ENCODE data around the gene EFNA5. TPM values are rescaled to one million over a fixed set of nuclear protein-coding genes. Genes with fewer than 3 reads are reported as not detected.

The EFNA5 gene
- total and polyA plus RNA-seq, 2 experiments from 2014 or later, result 7.5 to 10.1 TPM

DNA sequence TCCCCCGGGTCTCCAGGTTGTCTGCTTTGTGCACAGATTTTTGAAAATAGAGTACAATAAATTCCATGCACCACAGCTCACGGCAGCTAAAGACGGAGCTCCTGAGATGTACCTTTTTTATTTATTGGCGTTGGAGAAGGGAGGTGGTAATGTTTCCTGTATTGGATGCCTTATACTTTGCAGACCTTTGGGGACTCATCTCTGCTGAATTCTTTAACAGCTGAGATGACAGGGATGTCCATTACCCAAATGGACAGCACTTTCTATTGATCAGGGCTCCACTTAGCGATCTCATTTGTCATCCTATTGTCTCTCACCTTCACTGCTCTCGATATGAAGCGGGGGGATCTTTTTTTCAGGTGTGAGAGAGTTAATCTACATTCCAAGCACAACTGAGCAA is 137.8 kb downstream of the EFNA5 start (continued):
- TF ChIP-seq, protein P1, sequence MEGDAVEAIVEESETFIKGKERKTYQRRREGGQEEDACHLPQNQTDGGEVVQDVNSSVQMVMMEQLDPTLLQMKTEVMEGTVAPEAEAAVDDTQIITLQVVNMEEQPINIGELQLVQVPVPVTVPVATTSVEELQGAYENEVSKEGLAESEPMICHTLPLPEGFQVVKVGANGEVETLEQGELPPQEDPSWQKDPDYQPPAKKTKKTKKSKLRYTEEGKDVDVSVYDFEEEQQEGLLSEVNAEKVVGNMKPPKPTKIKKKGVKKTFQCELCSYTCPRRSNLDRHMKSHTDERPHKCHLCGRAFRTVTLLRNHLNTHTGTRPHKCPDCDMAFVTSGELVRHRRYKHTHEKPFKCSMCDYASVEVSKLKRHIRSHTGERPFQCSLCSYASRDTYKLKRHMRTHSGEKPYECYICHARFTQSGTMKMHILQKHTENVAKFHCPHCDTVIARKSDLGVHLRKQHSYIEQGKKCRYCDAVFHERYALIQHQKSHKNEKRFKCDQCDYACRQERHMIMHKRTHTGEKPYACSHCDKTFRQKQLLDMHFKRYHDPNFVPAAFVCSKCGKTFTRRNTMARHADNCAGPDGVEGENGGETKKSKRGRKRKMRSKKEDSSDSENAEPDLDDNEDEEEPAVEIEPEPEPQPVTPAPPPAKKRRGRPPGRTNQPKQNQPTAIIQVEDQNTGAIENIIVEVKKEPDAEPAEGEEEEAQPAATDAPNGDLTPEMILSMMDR (conservative IDR thresholded peaks at IDR 0.05; ENCODE audit: low read depth in 2 of 2), result no peak
- TF ChIP-seq, protein P2, sequence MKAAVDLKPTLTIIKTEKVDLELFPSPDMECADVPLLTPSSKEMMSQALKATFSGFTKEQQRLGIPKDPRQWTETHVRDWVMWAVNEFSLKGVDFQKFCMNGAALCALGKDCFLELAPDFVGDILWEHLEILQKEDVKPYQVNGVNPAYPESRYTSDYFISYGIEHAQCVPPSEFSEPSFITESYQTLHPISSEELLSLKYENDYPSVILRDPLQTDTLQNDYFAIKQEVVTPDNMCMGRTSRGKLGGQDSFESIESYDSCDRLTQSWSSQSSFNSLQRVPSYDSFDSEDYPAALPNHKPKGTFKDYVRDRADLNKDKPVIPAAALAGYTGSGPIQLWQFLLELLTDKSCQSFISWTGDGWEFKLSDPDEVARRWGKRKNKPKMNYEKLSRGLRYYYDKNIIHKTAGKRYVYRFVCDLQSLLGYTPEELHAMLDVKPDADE (IDR thresholded peaks at IDR 0.05), result no peak
- no peak for TF ChIP-seq ZNF331 (CRISPR knock-in tag; IDR thresholded peaks at IDR 0.05; ENCODE audit: low read depth)
- no peak for TF ChIP-seq NANOG (IDR thresholded peaks at IDR 0.05; ENCODE audit: borderline replicate concordance)
- no peak for TF ChIP-seq EZH2phosphoT487 (IDR thresholded peaks at IDR 0.05; ENCODE audit: unreplicated experiment)
- no peak for TF ChIP-seq CREB1 (CRISPR knock-in tag; IDR thresholded peaks at IDR 0.05; ENCODE audit: low read depth)
- no peak for TF ChIP-seq POLR2AphosphoS5 (IDR thresholded peaks at IDR 0.05; ENCODE audit: low read depth)

DNA sequence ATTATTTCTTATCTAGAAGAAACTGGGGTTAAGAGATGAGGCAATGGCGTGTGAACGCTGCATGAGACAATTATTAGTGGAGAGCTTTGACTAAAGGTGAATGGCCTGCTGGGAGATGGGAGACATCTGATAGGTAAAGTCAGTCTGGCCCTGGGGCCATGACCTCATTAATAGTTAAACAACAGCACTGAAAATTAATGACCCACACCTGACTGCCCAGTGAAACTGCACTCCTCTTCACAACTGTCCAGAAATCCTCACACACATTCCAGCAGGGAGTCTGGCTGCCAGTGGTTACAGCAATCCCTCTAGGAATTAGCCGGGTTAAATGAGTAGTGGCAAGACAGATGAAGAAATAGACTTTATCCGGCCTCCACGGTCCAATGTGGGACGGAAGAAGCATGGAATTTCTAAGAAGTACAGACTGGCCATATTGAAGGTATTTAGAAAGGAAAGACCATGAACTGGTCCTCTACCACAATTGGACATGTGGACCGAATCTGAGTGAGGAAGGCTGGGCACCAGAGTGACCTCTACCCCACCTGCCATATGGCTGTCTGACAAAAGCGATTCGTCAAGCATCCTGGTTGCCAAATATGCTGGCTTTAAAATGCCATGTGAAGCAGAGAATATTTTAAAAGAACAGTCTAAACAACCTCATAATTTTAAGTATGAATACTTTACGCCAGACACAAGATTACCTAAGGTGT is 138.4 kb downstream of the EFNA5 start:
- Mint-ChIP-seq H3K27me3 (ENCODE audit: insufficient read depth, low read depth, poor library complexity) (peaks cover 5% of the 10 kb centered on the region), H3K4me3 (no peak overlapping the region), H3K27ac (no peak overlapping the region), H3K36me3 (ENCODE audit: low read depth) (no peaks in the 10 kb centered on the region), H3K4me1 (peaks cover 35% of the 10 kb centered on the region), H3K9me3 (no peaks in the 10 kb centered on the region)
- no peak overlapping the region for H3K4me2 ChIP-seq
- DNase-seq (ENCODE audit: low spot score) (no peak), ATAC-seq (no peak)
- H3K9me2 ChIP-seq (ENCODE audit: insufficient read depth), result no peaks in the 10 kb centered on the region
- H3K4me3 ChIP-seq, result no peak overlapping the region
- H3K27ac ChIP-seq (ENCODE audit: low read depth), result no peak overlapping the region
- H3K4me1 ChIP-seq (ENCODE audit: insufficient read depth), result peaks cover 17% of the 10 kb centered on the region
- H3F3A ChIP-seq (replicated peaks; ENCODE audit: low read depth), result no peaks in the 10 kb centered on the region
- H3K36me3 ChIP-seq (ENCODE audit: insufficient read depth), result no peaks in the 10 kb centered on the region
- peaks cover 5% of the 10 kb centered on the region; the same call in 1 of the 2 replicates for H3K79me2 ChIP-seq (replicated peaks; ENCODE audit: insufficient read depth)
- H3K27me3 ChIP-seq (ENCODE audit: insufficient read depth), result no peaks in the 10 kb centered on the region
- no peak overlapping the region for H2AFZ ChIP-seq
- no peaks in the 10 kb centered on the region; the same call in 1 of the 2 replicates for H4K20me1 ChIP-seq (replicated peaks; ENCODE audit: insufficient read depth)
- TF ChIP-seq STAT1 (IDR thresholded peaks at IDR 0.05; ENCODE audit: unreplicated experiment), result no peak
- TF ChIP-seq POLR2AphosphoS5 (IDR thresholded peaks at IDR 0.05; ENCODE audit: low read depth), result no peak
- no peak for TF ChIP-seq EZH2 (IDR thresholded peaks at IDR 0.05; ENCODE audit: low read depth, unreplicated experiment)
- TF ChIP-seq, protein P3, sequence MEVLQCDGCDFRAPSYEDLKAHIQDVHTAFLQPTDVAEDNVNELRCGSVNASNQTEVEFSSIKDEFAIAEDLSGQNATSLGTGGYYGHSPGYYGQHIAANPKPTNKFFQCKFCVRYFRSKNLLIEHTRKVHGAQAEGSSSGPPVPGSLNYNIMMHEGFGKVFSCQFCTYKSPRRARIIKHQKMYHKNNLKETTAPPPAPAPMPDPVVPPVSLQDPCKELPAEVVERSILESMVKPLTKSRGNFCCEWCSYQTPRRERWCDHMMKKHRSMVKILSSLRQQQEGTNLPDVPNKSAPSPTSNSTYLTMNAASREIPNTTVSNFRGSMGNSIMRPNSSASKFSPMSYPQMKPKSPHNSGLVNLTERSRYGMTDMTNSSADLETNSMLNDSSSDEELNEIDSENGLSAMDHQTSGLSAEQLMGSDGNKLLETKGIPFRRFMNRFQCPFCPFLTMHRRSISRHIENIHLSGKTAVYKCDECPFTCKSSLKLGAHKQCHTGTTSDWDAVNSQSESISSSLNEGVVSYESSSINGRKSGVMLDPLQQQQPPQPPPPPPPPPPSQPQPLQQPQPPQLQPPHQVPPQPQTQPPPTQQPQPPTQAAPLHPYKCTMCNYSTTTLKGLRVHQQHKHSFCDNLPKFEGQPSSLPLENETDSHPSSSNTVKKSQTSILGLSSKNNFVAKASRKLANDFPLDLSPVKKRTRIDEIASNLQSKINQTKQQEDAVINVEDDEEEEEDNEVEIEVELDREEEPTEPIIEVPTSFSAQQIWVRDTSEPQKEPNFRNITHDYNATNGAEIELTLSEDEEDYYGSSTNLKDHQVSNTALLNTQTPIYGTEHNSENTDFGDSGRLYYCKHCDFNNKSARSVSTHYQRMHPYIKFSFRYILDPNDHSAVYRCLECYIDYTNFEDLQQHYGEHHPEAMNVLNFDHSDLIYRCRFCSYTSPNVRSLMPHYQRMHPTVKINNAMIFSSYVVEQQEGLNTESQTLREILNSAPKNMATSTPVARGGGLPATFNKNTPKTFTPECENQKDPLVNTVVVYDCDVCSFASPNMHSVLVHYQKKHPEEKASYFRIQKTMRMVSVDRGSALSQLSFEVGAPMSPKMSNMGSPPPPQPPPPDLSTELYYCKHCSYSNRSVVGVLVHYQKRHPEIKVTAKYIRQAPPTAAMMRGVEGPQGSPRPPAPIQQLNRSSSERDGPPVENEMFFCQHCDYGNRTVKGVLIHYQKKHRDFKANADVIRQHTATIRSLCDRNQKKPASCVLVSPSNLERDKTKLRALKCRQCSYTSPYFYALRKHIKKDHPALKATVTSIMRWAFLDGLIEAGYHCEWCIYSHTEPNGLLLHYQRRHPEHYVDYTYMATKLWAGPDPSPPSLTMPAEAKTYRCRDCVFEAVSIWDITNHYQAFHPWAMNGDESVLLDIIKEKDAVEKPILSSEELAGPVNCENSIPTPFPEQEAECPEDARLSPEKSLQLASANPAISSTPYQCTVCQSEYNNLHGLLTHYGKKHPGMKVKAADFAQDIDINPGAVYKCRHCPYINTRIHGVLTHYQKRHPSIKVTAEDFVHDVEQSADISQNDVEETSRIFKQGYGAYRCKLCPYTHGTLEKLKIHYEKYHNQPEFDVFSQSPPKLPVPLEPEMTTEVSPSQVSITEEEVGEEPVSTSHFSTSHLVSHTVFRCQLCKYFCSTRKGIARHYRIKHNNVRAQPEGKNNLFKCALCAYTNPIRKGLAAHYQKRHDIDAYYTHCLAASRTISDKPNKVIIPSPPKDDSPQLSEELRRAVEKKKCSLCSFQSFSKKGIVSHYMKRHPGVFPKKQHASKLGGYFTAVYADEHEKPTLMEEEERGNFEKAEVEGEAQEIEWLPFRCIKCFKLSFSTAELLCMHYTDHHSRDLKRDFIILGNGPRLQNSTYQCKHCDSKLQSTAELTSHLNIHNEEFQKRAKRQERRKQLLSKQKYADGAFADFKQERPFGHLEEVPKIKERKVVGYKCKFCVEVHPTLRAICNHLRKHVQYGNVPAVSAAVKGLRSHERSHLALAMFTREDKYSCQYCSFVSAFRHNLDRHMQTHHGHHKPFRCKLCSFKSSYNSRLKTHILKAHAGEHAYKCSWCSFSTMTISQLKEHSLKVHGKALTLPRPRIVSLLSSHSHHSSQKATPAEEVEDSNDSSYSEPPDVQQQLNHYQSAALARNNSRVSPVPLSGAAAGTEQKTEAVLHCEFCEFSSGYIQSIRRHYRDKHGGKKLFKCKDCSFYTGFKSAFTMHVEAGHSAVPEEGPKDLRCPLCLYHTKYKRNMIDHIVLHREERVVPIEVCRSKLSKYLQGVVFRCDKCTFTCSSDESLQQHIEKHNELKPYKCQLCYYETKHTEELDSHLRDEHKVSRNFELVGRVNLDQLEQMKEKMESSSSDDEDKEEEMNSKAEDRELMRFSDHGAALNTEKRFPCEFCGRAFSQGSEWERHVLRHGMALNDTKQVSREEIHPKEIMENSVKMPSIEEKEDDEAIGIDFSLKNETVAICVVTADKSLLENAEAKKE (CRISPR knock-in tag; IDR thresholded peaks at IDR 0.05), result no peak
- TF ChIP-seq, protein P4, sequence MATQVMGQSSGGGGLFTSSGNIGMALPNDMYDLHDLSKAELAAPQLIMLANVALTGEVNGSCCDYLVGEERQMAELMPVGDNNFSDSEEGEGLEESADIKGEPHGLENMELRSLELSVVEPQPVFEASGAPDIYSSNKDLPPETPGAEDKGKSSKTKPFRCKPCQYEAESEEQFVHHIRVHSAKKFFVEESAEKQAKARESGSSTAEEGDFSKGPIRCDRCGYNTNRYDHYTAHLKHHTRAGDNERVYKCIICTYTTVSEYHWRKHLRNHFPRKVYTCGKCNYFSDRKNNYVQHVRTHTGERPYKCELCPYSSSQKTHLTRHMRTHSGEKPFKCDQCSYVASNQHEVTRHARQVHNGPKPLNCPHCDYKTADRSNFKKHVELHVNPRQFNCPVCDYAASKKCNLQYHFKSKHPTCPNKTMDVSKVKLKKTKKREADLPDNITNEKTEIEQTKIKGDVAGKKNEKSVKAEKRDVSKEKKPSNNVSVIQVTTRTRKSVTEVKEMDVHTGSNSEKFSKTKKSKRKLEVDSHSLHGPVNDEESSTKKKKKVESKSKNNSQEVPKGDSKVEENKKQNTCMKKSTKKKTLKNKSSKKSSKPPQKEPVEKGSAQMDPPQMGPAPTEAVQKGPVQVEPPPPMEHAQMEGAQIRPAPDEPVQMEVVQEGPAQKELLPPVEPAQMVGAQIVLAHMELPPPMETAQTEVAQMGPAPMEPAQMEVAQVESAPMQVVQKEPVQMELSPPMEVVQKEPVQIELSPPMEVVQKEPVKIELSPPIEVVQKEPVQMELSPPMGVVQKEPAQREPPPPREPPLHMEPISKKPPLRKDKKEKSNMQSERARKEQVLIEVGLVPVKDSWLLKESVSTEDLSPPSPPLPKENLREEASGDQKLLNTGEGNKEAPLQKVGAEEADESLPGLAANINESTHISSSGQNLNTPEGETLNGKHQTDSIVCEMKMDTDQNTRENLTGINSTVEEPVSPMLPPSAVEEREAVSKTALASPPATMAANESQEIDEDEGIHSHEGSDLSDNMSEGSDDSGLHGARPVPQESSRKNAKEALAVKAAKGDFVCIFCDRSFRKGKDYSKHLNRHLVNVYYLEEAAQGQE (IDR thresholded peaks at IDR 0.05; ENCODE audit: unreplicated experiment), result no peak
- no peak for TF ChIP-seq ZNF114 (CRISPR knock-in tag; IDR thresholded peaks at IDR 0.05)
